ENCODE results near the gene DAZ1. TPM values are rescaled to one million over a fixed set of nuclear protein-coding genes. Genes with fewer than 3 reads are reported as not detected.
"Not testable (repeated sequence)": the region's sequence is repeated elsewhere in the genome, so short reads cannot be mapped to it uniquely, and the experiment has no call there.

The DAZ1 gene
- total RNA-seq (not detected), polyA plus RNA-seq (not detected)

GRCh38 chrY:23198908-23199307, at the start of gene DAZ1:
DAZ1 (minus strand) TSS chrY:23199008; CDS start chrY:23198800, 208 bp downstream.
- WGBS: no CpG with 5 or more reads among the region's 23 CpGs
- H3K36me3 ChIP-seq (ENCODE audit: insufficient read depth); H3K4me3 ChIP-seq (ENCODE audit: low read depth, low read length); H3K4me1 ChIP-seq (ENCODE audit: insufficient read depth); DNase-seq (ENCODE audit: extremely low spot score); H3K27ac ChIP-seq (ENCODE audit: low read depth): not testable (repeated sequence)

- not testable (repeated sequence) for DNase-seq (ENCODE audit: extremely low spot score); H3K36me3 ChIP-seq (ENCODE audit: insufficient read depth); H3K4me3 ChIP-seq (ENCODE audit: low read depth, low read length); H3K27ac ChIP-seq (ENCODE audit: low read depth); H3K4me1 ChIP-seq (ENCODE audit: insufficient read depth)
- WGBS: no CpG with 5 or more reads among the region's 23 CpGs
These were observed 20.4 kb upstream of the DAZ1 start, which contains the start of gene DAZ2 for GRCh38 chrY:23219233-23219632. DAZ2 (plus strand) TSS chrY:23219533; CDS start chrY:23219741, 208 bp downstream.

- WGBS: no CpG with 5 or more reads among the region's 4 CpGs
- not testable (repeated sequence) for H3K4me3 ChIP-seq (ENCODE audit: low read depth, low read length); DNase-seq (ENCODE audit: extremely low spot score); H3K4me1 ChIP-seq (ENCODE audit: insufficient read depth); H3K27ac ChIP-seq (ENCODE audit: low read depth); H3K36me3 ChIP-seq (ENCODE audit: insufficient read depth)
These were observed 11.9 kb upstream of the DAZ1 start for GRCh38 chrY:23210681-23211080.

- not testable (repeated sequence) for H3K4me3 ChIP-seq (ENCODE audit: low read depth, low read length); H3K4me1 ChIP-seq (ENCODE audit: insufficient read depth); DNase-seq (ENCODE audit: extremely low spot score); H3K36me3 ChIP-seq (ENCODE audit: insufficient read depth); H3K27ac ChIP-seq (ENCODE audit: low read depth)
- WGBS: no CpG with 5 or more reads among the region's 4 CpGs
These were observed 11.1 kb upstream of the DAZ1 start for GRCh38 chrY:23209802-23210495.

- no CpG with 5 or more reads among the region's 4 CpGs for WGBS
- DNase-seq (ENCODE audit: extremely low spot score): not testable (repeated sequence)
These were observed 8.6 kb upstream of the DAZ1 start for GRCh38 chrY:23207455-23207854.

More at GRCh38 chrY:23207455-23207854, 8.6 kb upstream of the DAZ1 start:
- H3K4me1 ChIP-seq (ENCODE audit: insufficient read depth); H3K4me3 ChIP-seq (ENCODE audit: low read depth, low read length); H3K27ac ChIP-seq (ENCODE audit: low read depth); H3K36me3 ChIP-seq (ENCODE audit: insufficient read depth): not testable (repeated sequence)

Other genes with a start within 250 kb of the DAZ1 start
- not detected for gene BPY2, start 214.7 kb downstream of the DAZ1 start, total RNA-seq
- gene BPY2, start 214.7 kb downstream of the DAZ1 start, polyA plus RNA-seq: not detected
- gene DAZ2, start 20.5 kb upstream of the DAZ1 start, total RNA-seq: not detected
- gene DAZ2, start 20.5 kb upstream of the DAZ1 start, polyA plus RNA-seq: not detected